Cardiac fibroblast (primary cell): ENCODE results near the gene RITA1.

Source experiments
- DNase-seq, 2 donors: peaks; one replicate each; pipeline versions ENCODE4 v3.0.0 to v3.0.0-alpha.2; 2010; ENCODE audit warnings: low read depth in 2 of 2
- H3K4me3 ChIP-seq, 2 donors: replicated peaks in 1 of 2; 1 replicate in 1 of 2; 2 replicates in 1 of 2; pipeline ENCODE4 v1.5.1; 2011; ENCODE audit warnings: low read depth in 2 of 2, low read length in 2 of 2, mild to moderate bottlenecking in 2 of 2, moderate library complexity in 1 of 2
- TF ChIP-seq, protein P1 (sequence below): IDR thresholded peaks from one replicate; pipeline ENCODE4 v1.5.1; 2011; ENCODE audit warnings: low read depth, mild to moderate bottlenecking, low read length, inconsistent platforms

RITA1 gene

DNA sequence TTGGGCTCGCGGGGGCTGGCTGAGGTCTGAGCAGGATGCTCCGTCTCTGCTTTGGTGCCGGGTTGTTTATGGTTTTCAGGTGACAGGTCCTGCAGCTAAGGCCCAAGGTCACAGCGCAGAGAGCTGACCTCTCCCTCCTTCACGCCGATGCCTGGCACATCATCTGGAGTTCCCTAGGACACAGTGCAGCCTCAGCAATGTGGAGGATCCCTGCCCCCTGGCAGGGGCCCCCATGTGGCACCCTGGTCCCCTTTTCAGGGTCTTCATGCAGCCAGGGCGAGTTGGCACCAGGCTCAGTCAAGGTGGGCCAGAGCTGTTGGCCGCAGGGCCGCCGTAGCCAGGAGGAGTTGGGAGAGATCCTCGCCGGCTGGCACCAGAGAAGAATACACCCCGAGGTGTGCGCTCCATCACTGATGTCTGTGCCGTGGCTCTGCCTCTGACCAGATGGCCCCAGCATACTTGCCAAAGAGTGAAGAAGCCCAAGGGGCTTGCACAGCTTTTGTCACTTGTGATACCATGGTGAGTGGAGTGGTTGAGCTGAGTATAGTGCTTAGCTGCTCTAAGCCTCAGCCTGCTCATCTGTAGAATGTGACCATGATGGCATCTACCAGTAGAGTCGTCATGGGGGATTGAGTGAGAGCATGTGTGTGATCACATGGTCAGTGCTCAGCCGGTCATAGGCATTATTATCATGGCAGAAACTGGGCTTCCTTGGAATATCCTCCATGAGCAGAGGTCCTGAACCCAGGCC, 46.7 kb downstream of the RITA1 start:
- no peak overlapping the region for H3K4me3 ChIP-seq

DNA sequence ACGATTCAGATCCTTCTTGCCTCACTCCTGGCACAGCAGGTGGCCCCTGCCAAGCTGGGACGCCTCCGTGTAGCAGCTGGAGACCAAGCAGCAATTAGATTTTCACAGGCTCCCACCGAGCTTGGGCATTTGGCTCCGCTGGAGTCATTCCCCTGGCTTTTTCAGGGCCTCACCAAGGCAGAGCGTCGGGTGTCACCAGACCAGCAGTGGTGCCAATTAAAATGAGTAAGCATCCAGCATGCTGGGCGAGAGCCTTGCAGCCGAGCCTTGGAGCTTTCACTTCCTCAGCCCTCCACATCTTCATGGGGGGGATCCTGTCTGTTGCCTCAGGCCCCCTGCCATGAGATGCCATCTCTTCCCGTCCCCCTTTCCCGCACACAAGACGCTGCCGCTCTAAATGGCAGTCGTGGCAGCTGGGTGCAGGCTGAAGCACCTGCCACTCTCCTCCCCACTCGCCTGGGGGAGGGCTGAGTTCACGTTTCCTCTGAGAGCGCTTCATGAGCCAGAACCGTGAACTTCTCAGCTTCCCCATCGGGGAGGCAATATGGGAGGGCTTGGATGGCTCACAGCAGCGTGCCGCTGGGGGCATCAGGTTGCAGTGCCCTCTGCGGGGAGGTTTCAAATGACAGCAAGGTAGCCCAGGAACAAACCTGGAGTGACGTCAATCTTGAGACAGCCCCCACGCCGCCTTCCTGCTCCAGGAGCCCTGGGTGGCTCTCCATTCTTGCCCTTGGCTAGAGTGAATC, 47.5 kb downstream of the RITA1 start:
- DNase-seq: no peak
- TF ChIP-seq, protein P1, sequence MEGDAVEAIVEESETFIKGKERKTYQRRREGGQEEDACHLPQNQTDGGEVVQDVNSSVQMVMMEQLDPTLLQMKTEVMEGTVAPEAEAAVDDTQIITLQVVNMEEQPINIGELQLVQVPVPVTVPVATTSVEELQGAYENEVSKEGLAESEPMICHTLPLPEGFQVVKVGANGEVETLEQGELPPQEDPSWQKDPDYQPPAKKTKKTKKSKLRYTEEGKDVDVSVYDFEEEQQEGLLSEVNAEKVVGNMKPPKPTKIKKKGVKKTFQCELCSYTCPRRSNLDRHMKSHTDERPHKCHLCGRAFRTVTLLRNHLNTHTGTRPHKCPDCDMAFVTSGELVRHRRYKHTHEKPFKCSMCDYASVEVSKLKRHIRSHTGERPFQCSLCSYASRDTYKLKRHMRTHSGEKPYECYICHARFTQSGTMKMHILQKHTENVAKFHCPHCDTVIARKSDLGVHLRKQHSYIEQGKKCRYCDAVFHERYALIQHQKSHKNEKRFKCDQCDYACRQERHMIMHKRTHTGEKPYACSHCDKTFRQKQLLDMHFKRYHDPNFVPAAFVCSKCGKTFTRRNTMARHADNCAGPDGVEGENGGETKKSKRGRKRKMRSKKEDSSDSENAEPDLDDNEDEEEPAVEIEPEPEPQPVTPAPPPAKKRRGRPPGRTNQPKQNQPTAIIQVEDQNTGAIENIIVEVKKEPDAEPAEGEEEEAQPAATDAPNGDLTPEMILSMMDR: no peak

More for the DNA sequence above, 46.7 kb downstream of the RITA1 start:
- TF ChIP-seq, protein P1: no peak
- DNase-seq: no peak

DNA sequence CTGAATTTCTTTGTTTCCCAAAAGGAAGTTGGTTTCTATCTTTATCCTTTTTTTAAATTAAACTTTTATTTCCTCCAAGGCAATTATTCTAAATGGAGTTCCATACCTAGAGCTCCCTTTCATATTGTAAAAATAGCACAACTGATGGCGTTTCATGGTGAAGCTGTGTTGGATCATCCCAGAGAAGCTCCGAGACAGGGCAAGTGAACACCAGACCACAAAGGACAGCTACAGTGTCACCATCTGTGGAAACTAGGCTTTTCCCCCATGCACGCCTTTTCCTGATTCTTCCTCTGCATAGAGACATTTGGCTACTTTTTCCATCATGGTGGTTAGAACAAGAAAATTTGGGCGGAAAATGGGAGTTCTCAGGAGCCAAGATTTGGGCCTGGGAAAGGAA, 48.4 kb downstream of the RITA1 start:
- TF ChIP-seq, protein P1: no peak
- no peak for DNase-seq
- no peak overlapping the region for H3K4me3 ChIP-seq

More for the DNA sequence above, 47.5 kb downstream of the RITA1 start:
- H3K4me3 ChIP-seq: no peak overlapping the region

DNA sequence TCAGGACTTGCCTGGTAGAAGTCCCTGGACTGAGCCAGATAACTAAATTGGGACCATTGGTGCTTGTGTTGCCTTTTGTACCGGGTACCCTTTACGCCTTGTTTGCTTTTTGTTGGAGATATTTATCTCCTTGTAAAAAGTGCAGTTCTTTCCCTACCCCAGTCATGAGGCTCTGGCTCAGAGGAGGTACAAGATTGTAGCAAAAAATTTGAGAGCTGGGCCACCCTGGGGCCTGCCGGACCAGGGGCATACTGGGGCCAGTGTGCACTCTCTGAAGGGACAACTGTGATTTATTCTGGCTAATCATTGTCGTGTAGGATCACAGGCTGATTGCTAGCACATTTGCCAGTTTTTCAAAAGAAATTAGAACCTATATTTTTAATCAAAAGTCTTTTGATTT, 49.0 kb downstream of the RITA1 start:
- H3K4me3 ChIP-seq: no peak overlapping the region
- no peak for DNase-seq
- TF ChIP-seq, protein P1: no peak

DNA sequence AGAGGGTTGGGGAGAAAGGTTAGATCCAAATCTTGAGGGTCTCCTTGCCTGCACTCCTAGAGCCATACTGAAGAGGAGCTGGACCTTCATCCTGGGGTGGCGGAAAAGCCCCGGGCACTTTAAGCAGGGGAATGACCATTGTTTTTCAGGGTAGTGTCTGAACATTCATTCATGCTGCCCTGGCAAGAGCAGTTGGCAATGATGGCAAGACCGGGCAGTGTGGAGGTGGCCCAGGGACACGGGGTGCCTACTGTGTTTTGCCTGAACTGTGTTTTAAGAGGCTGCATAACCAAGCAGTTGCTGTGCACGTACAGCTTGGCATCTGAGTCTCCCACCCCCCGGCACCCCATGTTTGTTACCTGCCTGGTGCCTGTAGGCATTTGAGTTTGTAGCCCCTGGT, 50.5 kb downstream of the RITA1 start:
- H3K4me3 ChIP-seq: no peak overlapping the region
- TF ChIP-seq, protein P1: no peak
- no peak for DNase-seq

DNA sequence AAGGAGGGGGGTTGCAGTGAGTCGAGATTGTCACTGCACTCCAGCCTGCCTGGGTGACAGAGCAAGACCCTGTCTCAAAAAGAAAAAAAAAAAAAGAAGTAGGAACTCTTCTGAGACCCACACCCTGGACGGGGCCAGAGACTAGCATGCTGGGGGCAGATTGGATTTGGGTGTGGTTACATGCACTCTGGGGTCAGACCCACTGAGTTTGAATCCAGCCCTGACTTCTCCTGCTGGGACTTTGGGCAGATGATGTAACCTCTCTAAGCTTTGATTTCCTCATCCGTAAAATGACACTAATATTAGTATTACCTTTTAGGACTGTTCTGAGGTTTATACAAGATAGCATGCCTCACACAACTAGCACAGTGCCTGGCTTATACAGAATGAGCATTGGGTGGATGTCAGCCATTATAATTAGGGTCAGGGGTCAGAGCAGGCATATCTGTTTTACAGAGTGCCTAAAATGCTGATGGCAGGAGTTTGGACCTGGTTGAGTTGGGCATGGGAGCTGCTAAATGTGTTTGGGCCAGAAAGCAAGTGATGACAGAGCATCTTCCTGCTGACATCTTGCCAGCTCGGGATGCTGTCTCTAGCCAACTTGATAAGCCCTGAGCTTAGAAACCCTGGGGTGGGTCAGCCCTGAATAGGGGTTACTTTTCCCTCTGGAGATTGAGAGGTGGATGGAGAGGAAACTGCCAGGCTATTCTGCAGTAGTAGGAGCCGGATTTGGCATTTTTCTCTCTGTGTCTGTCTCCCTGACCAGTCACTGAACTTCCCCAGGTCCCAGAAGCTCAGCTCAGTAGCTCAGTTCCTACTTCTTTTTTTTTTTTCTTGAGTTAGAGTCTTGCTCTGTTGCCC, 51.2 kb downstream of the RITA1 start:
- peak in 1 of 2 donors; percentile 39 for DNase-seq
- TF ChIP-seq, protein P1: no peak

More for the DNA sequence above, 51.2 kb downstream of the RITA1 start:
- no peak overlapping the region for H3K4me3 ChIP-seq
